Central memory CD8-positive, alpha-beta T cell (primary cell): ENCODE measurements around the gene ZBTB47.

Source experiments
- ATAC-seq: fragments of 150-1000 bp; cut with Tn5 transposase; replicated peaks from 2 replicates; pipeline ENCODE4 v1.10.0; 2022; ENCODE audit warnings: mild to moderate bottlenecking, moderate FRiP score, moderate number of reproducible peaks; ENCODE audit not compliant: poor library complexity, severe bottlenecking; ENCODE audit errors: extremely low read depth
- DNase-seq, 2 donors: peaks; one replicate each; pipeline ENCODE4 v3.0.0; 2021; ENCODE audit warnings: low spot score in 2 of 2
- H3K27ac Mint-ChIP-seq: one replicate; pipeline ENCODE4 v1.8.0; 2022; ENCODE audit warnings: low read depth, mild to moderate bottlenecking, moderate library complexity, mixed read lengths
- H3K27me3 Mint-ChIP-seq: one replicate; pipeline ENCODE4 v1.8.0; 2022; ENCODE audit warnings: mixed read lengths
- H3K36me3 Mint-ChIP-seq: one replicate; pipeline ENCODE4 v1.8.0; 2022; ENCODE audit warnings: mild to moderate bottlenecking, moderate library complexity, mixed read lengths; ENCODE audit not compliant: insufficient read depth
- H3K4me1 Mint-ChIP-seq: one replicate; pipeline ENCODE4 v1.8.0; 2022; ENCODE audit warnings: mixed read lengths
- H3K4me3 Mint-ChIP-seq: one replicate; pipeline ENCODE4 v1.8.0; 2022; ENCODE audit warnings: mild to moderate bottlenecking, moderate library complexity, mixed read lengths
- H3K9me3 Mint-ChIP-seq: one replicate; pipeline ENCODE4 v1.8.0; 2022; ENCODE audit warnings: mixed read lengths

The ZBTB47 gene

GRCh38 chr3:42655980-42656679 is 2.6 kb downstream of the ZBTB47 start:
- ATAC-seq (no peak), DNase-seq (no peak)
- Mint-ChIP-seq H3K27me3 (no peaks in the 10 kb centered on the region), H3K9me3 (no peaks in the 10 kb centered on the region), H3K4me1 (peaks cover 36% of the 10 kb centered on the region), H3K27ac (peak overlapping the region; percentile 42), H3K4me3 (no peak overlapping the region), H3K36me3 (peaks cover 3% of the 10 kb centered on the region)

GRCh38 chr3:42656680-42657610 is 3.4 kb downstream of the ZBTB47 start:
- Mint-ChIP-seq H3K4me1 (peaks cover 32% of the 10 kb centered on the region), H3K36me3 (peaks cover 4% of the 10 kb centered on the region), H3K27me3 (no peaks in the 10 kb centered on the region), H3K4me3 (no peak overlapping the region), H3K9me3 (no peaks in the 10 kb centered on the region), H3K27ac (peak overlapping the region; percentile 42)
- DNase-seq (no peak), ATAC-seq (no peak)

- no peak for DNase-seq
- Mint-ChIP-seq H3K27ac (no peak overlapping the region), H3K9me3 (no peaks in the 10 kb centered on the region), H3K4me3 (no peak overlapping the region), H3K27me3 (no peaks in the 10 kb centered on the region), H3K36me3 (peaks cover 4% of the 10 kb centered on the region), H3K4me1 (peaks cover 24% of the 10 kb centered on the region)
- ATAC-seq = no peak
These were observed 4.2 kb downstream of the ZBTB47 start for GRCh38 chr3:42657675-42658074.

- no peak overlapping the region for H3K27ac Mint-ChIP-seq
These were observed 4.7 kb downstream of the ZBTB47 start for GRCh38 chr3:42658091-42658770.

GRCh38 chr3:42658771-42659390 is 5.4 kb downstream of the ZBTB47 start:
- DNase-seq (no peak), ATAC-seq (no peak)
- no peak overlapping the region for H3K4me3 Mint-ChIP-seq
- H3K36me3 Mint-ChIP-seq = peaks cover 4% of the 10 kb centered on the region
- H3K9me3 Mint-ChIP-seq = no peaks in the 10 kb centered on the region
- no peak overlapping the region for H3K27ac Mint-ChIP-seq
- H3K27me3 Mint-ChIP-seq = no peaks in the 10 kb centered on the region
- peaks cover 15% of the 10 kb centered on the region for H3K4me1 Mint-ChIP-seq

More at GRCh38 chr3:42658091-42658770, 4.7 kb downstream of the ZBTB47 start:
- H3K4me3 Mint-ChIP-seq = no peak overlapping the region
- H3K36me3 Mint-ChIP-seq = peaks cover 4% of the 10 kb centered on the region
- H3K27me3 Mint-ChIP-seq = no peaks in the 10 kb centered on the region
- H3K4me1 Mint-ChIP-seq = peaks cover 19% of the 10 kb centered on the region
- ATAC-seq (no peak), DNase-seq (no peak)
- no peaks in the 10 kb centered on the region for H3K9me3 Mint-ChIP-seq

GRCh38 chr3:42659451-42660130 is 6.1 kb downstream of the ZBTB47 start:
- no peak overlapping the region for H3K4me3 Mint-ChIP-seq

GRCh38 chr3:42660131-42660715 is 6.7 kb downstream of the ZBTB47 start:
- H3K27me3 Mint-ChIP-seq = no peaks in the 10 kb centered on the region
- DNase-seq = no peak
- H3K36me3 Mint-ChIP-seq = peaks cover 2% of the 10 kb centered on the region
- no peak overlapping the region for H3K27ac Mint-ChIP-seq
- no peak for ATAC-seq
- no peak overlapping the region for H3K4me3 Mint-ChIP-seq
- peaks cover 14% of the 10 kb centered on the region for H3K4me1 Mint-ChIP-seq
- no peaks in the 10 kb centered on the region for H3K9me3 Mint-ChIP-seq

More at GRCh38 chr3:42659451-42660130, 6.1 kb downstream of the ZBTB47 start:
- DNase-seq (no peak), ATAC-seq (no peak)
- no peaks in the 10 kb centered on the region for H3K9me3 Mint-ChIP-seq
- no peak overlapping the region for H3K27ac Mint-ChIP-seq
- H3K36me3 Mint-ChIP-seq = peaks cover 2% of the 10 kb centered on the region
- H3K27me3 Mint-ChIP-seq = no peaks in the 10 kb centered on the region
- peaks cover 14% of the 10 kb centered on the region for H3K4me1 Mint-ChIP-seq

- H3K27me3 Mint-ChIP-seq = no peaks in the 10 kb centered on the region
- ATAC-seq (no peak), DNase-seq (no peak)
- no peak overlapping the region for H3K4me3 Mint-ChIP-seq
- peaks cover 13% of the 10 kb centered on the region for H3K4me1 Mint-ChIP-seq
- H3K27ac Mint-ChIP-seq = no peak overlapping the region
- H3K36me3 Mint-ChIP-seq = peaks cover 2% of the 10 kb centered on the region
- H3K9me3 Mint-ChIP-seq = no peaks in the 10 kb centered on the region
These were observed 7.4 kb downstream of the ZBTB47 start for GRCh38 chr3:42660898-42661297.

GRCh38 chr3:42661593-42662022 is 8.1 kb downstream of the ZBTB47 start:
- Mint-ChIP-seq H3K4me3 (no peak overlapping the region), H3K27ac (no peak overlapping the region), H3K36me3 (peaks cover 2% of the 10 kb centered on the region), H3K4me1 (peaks cover 6% of the 10 kb centered on the region), H3K9me3 (no peaks in the 10 kb centered on the region), H3K27me3 (no peaks in the 10 kb centered on the region)
- DNase-seq = no peak
- no peak for ATAC-seq

GRCh38 chr3:42662037-42662812 is 8.7 kb downstream of the ZBTB47 start:
- no peak for ATAC-seq
- no peak overlapping the region for H3K27ac Mint-ChIP-seq
- no peak for DNase-seq
- no peak overlapping the region for H3K4me3 Mint-ChIP-seq
- peaks cover 2% of the 10 kb centered on the region for H3K36me3 Mint-ChIP-seq
- H3K27me3 Mint-ChIP-seq = peaks cover under 1% of the 10 kb centered on the region
- H3K9me3 Mint-ChIP-seq = no peaks in the 10 kb centered on the region
- peaks cover 6% of the 10 kb centered on the region for H3K4me1 Mint-ChIP-seq
